ENCODE results near the gene MYOCD.

The MYOCD gene

DNA sequence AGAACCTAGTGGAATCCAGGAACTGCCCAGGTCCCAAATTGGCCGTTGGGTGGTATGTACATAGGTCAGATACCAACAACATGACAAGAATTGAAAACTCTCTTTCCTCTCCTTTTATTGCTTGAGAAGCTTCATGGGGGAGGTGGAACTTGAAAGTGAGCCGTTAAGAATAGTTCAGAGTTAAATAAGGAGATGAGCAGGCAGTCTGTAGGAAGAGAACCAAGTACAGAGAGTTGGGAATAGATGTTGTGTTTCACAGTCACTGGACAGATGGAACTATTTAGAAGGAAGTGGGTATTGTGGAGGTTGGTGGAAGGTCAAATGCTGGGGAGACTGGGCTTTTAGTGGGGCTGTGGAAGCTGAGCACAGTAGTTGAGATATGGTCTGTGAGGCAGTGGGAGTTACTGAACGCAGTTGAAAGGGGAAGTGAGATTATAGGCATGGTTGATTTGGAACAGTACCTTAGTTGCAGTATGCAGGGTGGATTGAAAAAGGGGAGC, 150.0 kb downstream of the MYOCD start:
- H3K4me2 ChIP-seq (ENCODE audit: low read depth, low read length, poor library complexity, severe bottlenecking): no peak overlapping the region
- H3K9ac ChIP-seq (ENCODE audit: low read depth, low read length, poor library complexity, severe bottlenecking): no peak overlapping the region
- no peak overlapping the region for H3K4me3 ChIP-seq (ENCODE audit: low read length, poor library complexity, severe bottlenecking)
- no peaks in the 10 kb centered on the region for H3F3A ChIP-seq (ENCODE audit: low read depth)
- no peaks in the 10 kb centered on the region for H3K27me3 ChIP-seq (ENCODE audit: insufficient read depth, low read length, poor library complexity, severe bottlenecking)
- H3K79me2 ChIP-seq (ENCODE audit: insufficient read depth, low read length): no peaks in the 10 kb centered on the region
- no peak for TF ChIP-seq EZH2phosphoT487 (IDR thresholded peaks at IDR 0.05; ENCODE audit: borderline replicate concordance)
- TF ChIP-seq, protein P1, sequence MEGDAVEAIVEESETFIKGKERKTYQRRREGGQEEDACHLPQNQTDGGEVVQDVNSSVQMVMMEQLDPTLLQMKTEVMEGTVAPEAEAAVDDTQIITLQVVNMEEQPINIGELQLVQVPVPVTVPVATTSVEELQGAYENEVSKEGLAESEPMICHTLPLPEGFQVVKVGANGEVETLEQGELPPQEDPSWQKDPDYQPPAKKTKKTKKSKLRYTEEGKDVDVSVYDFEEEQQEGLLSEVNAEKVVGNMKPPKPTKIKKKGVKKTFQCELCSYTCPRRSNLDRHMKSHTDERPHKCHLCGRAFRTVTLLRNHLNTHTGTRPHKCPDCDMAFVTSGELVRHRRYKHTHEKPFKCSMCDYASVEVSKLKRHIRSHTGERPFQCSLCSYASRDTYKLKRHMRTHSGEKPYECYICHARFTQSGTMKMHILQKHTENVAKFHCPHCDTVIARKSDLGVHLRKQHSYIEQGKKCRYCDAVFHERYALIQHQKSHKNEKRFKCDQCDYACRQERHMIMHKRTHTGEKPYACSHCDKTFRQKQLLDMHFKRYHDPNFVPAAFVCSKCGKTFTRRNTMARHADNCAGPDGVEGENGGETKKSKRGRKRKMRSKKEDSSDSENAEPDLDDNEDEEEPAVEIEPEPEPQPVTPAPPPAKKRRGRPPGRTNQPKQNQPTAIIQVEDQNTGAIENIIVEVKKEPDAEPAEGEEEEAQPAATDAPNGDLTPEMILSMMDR (conservative IDR thresholded peaks at IDR 0.05; ENCODE audit: low read length): no peak
- H3K9me3 ChIP-seq (ENCODE audit: insufficient read depth, low read depth, low read length): no peaks in the 10 kb centered on the region; the same call in 1 of the 2 replicates
- no peaks in the 10 kb centered on the region for H3K4me1 ChIP-seq (ENCODE audit: insufficient read depth, low read length, poor library complexity, severe bottlenecking)
- no peak overlapping the region for H2AFZ ChIP-seq (ENCODE audit: low read length)
- H4K20me1 ChIP-seq (ENCODE audit: insufficient read depth, low read length, poor library complexity, severe bottlenecking): no peaks in the 10 kb centered on the region
- H3K36me3 ChIP-seq (ENCODE audit: insufficient read depth, low read length): no peaks in the 10 kb centered on the region
- no peaks in the 10 kb centered on the region for H3K9me2 ChIP-seq (replicated peaks; ENCODE audit: low read depth, low read length)
